ENCODE results near the gene ZDHHC14. TPM values are rescaled to one million over a fixed set of nuclear protein-coding genes. Genes with fewer than 3 reads are reported as not detected.

Gene ZDHHC14
- total RNA-seq, 1 donor from 2014 or later: 5.1 TPM

DNA sequence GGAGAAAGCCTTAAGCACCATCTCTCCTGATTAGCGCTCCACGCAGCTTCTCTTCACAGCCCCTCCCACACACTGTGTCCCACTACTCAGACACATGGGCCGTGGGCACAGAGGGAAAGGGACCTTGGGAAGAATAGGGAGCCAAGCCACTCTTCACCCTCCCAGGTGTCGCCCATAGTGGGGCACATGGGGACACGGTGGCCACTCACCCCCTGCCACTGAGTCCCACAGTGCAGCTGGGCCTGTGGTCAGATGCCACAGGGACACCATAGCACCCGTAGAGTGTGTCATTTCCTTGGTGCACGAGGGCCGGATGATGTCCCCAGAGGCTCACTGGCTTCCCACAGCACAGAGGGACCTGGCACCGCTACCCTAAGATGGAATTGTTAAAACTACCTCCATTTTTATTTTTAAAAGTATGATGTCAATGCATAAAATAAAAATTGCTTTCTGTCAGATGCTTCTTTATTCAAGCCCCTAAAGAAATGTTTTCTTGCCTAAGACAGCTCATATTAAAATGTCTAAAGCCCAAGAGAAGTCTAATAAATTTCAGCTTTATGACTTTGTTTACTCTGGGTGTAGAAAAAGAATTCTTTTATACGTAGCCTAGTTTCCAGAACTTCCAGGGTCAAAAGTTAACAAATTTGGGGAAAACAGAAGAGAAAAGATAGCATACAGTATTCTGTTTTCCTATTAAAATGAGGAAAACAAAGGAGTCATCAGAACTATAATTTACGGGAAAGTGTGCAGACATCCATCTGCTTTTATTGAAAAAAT, 251.0 kb downstream of the ZDHHC14 start:
- Mint-ChIP-seq H3K27me3 (ENCODE audit: unreplicated experiment) (peaks cover 2% of the 10 kb centered on the region), H3K4me3 (ENCODE audit: unreplicated experiment) (no peak overlapping the region), H3K4me1 (ENCODE audit: low read depth, unreplicated experiment) (peaks cover 2% of the 10 kb centered on the region), H3K9me3 (ENCODE audit: unreplicated experiment) (no peaks in the 10 kb centered on the region), H3K27ac (ENCODE audit: unreplicated experiment) (no peak overlapping the region), H3K36me3 (ENCODE audit: unreplicated experiment) (no peaks in the 10 kb centered on the region)
- TF ChIP-seq, protein P1, sequence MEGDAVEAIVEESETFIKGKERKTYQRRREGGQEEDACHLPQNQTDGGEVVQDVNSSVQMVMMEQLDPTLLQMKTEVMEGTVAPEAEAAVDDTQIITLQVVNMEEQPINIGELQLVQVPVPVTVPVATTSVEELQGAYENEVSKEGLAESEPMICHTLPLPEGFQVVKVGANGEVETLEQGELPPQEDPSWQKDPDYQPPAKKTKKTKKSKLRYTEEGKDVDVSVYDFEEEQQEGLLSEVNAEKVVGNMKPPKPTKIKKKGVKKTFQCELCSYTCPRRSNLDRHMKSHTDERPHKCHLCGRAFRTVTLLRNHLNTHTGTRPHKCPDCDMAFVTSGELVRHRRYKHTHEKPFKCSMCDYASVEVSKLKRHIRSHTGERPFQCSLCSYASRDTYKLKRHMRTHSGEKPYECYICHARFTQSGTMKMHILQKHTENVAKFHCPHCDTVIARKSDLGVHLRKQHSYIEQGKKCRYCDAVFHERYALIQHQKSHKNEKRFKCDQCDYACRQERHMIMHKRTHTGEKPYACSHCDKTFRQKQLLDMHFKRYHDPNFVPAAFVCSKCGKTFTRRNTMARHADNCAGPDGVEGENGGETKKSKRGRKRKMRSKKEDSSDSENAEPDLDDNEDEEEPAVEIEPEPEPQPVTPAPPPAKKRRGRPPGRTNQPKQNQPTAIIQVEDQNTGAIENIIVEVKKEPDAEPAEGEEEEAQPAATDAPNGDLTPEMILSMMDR (IDR thresholded peaks at IDR 0.05; ENCODE audit: partially characterized antibody, unreplicated experiment): no peak
- DNase-seq: no peak

DNA sequence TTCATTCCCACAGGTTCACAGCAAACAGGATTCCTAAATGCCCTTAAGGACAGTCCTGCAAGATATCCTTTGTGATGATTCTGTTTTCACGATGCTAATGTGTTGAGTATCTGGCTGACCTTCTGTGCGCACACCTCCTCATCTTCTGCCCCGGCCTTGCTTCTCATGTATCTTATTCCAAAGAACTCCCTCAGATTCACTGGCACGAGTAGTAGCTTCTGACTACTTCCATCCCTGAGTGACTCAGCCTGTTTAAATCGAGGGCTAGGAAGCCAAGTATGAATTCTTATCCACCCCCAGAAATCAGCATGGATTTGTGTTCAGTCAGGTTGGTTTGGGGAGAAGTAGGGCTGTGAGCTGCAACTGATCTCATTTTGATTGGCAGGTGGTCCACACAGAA, 251.8 kb downstream of the ZDHHC14 start:
- H3K27me3 Mint-ChIP-seq (ENCODE audit: unreplicated experiment): peaks cover 5% of the 10 kb centered on the region
- H3K9me3 Mint-ChIP-seq (ENCODE audit: unreplicated experiment): peaks cover 1% of the 10 kb centered on the region
- TF ChIP-seq, protein P1 (IDR thresholded peaks at IDR 0.05; ENCODE audit: partially characterized antibody, unreplicated experiment): no peak
- no peak overlapping the region for H3K4me3 Mint-ChIP-seq (ENCODE audit: unreplicated experiment)
- no peak overlapping the region for H3K27ac Mint-ChIP-seq (ENCODE audit: unreplicated experiment)
- DNase-seq: no peak
- H3K36me3 Mint-ChIP-seq (ENCODE audit: unreplicated experiment): no peaks in the 10 kb centered on the region
- peaks cover 2% of the 10 kb centered on the region for H3K4me1 Mint-ChIP-seq (ENCODE audit: low read depth, unreplicated experiment)

DNA sequence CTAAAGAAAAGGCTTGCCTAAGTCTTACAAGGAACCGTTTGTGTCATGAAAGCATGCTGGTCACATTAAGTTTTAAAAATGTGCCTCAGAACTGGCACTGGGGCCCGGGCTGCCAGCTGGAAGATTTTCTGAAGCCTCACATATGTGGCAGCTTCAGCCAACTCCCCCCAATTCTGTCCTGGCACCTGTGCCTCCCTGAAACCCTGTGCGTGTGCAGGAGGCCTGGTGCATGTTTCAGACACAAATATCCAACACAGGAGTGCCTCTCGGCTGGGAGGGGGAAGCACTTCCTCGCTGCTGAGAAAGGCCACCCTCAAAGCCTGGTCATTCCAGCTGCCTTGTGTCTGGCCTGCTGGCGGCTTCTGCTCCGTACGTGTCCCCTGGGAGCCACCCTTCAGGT, 253.6 kb downstream of the ZDHHC14 start:
- Mint-ChIP-seq H3K4me3 (ENCODE audit: unreplicated experiment) (no peak overlapping the region), H3K9me3 (ENCODE audit: unreplicated experiment) (peaks cover 4% of the 10 kb centered on the region), H3K27ac (ENCODE audit: unreplicated experiment) (no peak overlapping the region), H3K27me3 (ENCODE audit: unreplicated experiment) (peaks cover 5% of the 10 kb centered on the region), H3K4me1 (ENCODE audit: low read depth, unreplicated experiment) (peaks cover 2% of the 10 kb centered on the region), H3K36me3 (ENCODE audit: unreplicated experiment) (no peaks in the 10 kb centered on the region)
- TF ChIP-seq, protein P1 (IDR thresholded peaks at IDR 0.05; ENCODE audit: partially characterized antibody, unreplicated experiment): no peak
- DNase-seq: no peak

DNA sequence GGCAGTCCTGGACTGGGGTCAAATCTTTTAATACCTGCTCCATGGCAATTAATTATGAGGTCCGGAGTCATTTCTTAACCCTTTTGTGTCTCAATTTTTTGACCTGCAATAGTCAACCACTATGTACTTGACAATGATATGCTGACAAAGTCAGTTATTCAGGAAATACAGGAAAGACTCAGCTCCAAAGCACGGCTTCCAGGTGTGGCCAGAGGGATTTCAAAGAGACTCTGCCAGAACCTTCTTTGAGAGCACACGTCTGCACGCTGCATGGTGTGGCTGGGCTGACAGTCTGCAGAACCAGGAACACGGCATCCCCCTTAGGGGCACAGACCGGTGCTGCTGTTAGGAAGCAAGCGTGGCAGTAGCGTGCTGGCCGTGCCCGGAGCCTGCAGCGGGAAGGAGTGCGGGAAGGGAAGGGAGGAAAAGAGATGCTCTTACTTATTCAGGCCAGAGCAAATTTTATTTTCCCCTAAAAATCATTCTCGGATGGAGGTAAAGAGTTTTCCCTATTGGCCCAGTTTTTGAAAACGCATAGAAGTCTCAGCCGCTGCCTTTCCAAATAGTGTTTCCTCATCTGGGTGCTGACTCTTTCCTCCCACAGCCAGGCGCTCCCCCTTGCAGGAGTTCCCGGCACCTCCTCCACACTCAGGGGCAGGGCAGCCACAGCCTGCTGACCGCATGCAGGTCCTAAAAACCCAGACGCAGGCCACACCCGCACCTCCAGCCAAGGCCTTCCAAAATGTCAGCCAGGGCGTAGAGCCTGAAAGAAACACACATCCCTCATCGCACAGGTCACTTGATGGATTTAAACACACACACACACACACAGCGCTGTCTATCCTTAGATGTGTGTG, 254.6 kb downstream of the ZDHHC14 start:
- Mint-ChIP-seq H3K4me3 (ENCODE audit: unreplicated experiment) (no peak overlapping the region), H3K9me3 (ENCODE audit: unreplicated experiment) (peaks cover 4% of the 10 kb centered on the region), H3K27ac (ENCODE audit: unreplicated experiment) (no peak overlapping the region), H3K4me1 (ENCODE audit: low read depth, unreplicated experiment) (peaks cover 2% of the 10 kb centered on the region), H3K27me3 (ENCODE audit: unreplicated experiment) (peaks cover 5% of the 10 kb centered on the region), H3K36me3 (ENCODE audit: unreplicated experiment) (no peaks in the 10 kb centered on the region)
- TF ChIP-seq, protein P1 (IDR thresholded peaks at IDR 0.05; ENCODE audit: partially characterized antibody, unreplicated experiment): no peak
- no peak for DNase-seq

DNA sequence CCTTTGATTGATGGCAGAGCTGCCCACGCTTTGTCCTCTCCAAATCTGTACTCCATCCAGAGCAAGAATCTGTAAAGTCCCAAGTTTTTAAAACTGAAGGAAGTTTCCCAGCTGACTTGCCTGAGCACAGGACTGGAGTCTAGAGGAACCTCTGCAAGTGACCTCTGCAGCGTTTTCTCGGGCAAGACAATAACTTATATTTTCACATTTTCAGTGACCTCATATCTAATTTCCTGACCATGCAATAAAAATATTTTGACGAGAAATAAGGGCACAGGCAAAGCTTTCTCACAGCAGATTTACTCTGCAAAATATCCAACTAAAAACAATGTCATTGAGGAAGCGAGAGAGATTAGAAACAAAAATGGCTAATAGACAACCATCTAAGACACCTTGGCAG, 256.5 kb downstream of the ZDHHC14 start:
- H3K27ac Mint-ChIP-seq (ENCODE audit: unreplicated experiment): no peak overlapping the region
- peaks cover 5% of the 10 kb centered on the region for H3K27me3 Mint-ChIP-seq (ENCODE audit: unreplicated experiment)
- peaks cover 4% of the 10 kb centered on the region for H3K9me3 Mint-ChIP-seq (ENCODE audit: unreplicated experiment)
- DNase-seq: no peak
- no peak overlapping the region for H3K4me3 Mint-ChIP-seq (ENCODE audit: unreplicated experiment)
- H3K4me1 Mint-ChIP-seq (ENCODE audit: low read depth, unreplicated experiment): peaks cover 2% of the 10 kb centered on the region
- H3K36me3 Mint-ChIP-seq (ENCODE audit: unreplicated experiment): no peaks in the 10 kb centered on the region
- TF ChIP-seq, protein P1 (IDR thresholded peaks at IDR 0.05; ENCODE audit: partially characterized antibody, unreplicated experiment): no peak

All from glutamatergic neuron (in vitro differentiated cells).